ENCODE measurements around the gene ICOS. TPM values are rescaled to one million over a fixed set of nuclear protein-coding genes. Genes with fewer than 3 reads are reported as not detected.
A peak's percentile ranks its signal among the peaks of the same experiment; 100 is the strongest.

Gene ICOS
- total and polyA plus RNA-seq, 4 donors = 0.49 to 3.1 (median 0.76) TPM

GRCh38 chr2:203905656-203906055 is 30.9 kb upstream of the ICOS start:
- Histone ChIP-seq H3K9me3 (ENCODE audit: control insufficient read depth in 4 of 4, insufficient read depth in 3 of 4, low read length in 3 of 4) (peaks cover 0 to 9% (median 4%) of the 10 kb centered on the region in 4 donors), H3K4me3 (no peak overlapping the region), H3K9ac (ENCODE audit: insufficient read depth in 1 of 2, low read length in 2 of 2) (no peak overlapping the region), H3K36me3 (ENCODE audit: control insufficient read depth in 4 of 4, insufficient read depth in 4 of 4, low read length in 4 of 4) (no peaks in the 10 kb centered on the region), H3K4me1 (ENCODE audit: control insufficient read depth in 5 of 5, insufficient read depth in 5 of 5, low read length in 5 of 5) (peaks cover 0 to 13% (median 6%) of the 10 kb centered on the region in 5 donors), H3K27me3 (ENCODE audit: control insufficient read depth in 3 of 3, insufficient read depth in 3 of 3, low read length in 2 of 3) (no peaks in the 10 kb centered on the region), H3K27ac (ENCODE audit: low read depth in 1 of 2, low read length in 1 of 2) (no peak overlapping the region)
- TF ChIP-seq CTCF (IDR thresholded peaks at IDR 0.05; ENCODE audit: control extremely low read depth, extremely low read depth) = no peak
- DNase-seq (peak in 2 of 3 donors; percentile 34 to 37), ATAC-seq (ENCODE audit: insufficient read depth, low FRiP score) (no peak)

- no peaks in the 10 kb centered on the region for H3K36me3 ChIP-seq (ENCODE audit: control insufficient read depth in 4 of 4, insufficient read depth in 4 of 4, low read length in 4 of 4)
- H3K27me3 ChIP-seq (ENCODE audit: control insufficient read depth in 3 of 3, insufficient read depth in 3 of 3, low read length in 2 of 3) = no peaks in the 10 kb centered on the region
- peak overlapping the region in 1 of 2 donors; percentile 59 for H3K27ac ChIP-seq (ENCODE audit: low read depth in 1 of 2, low read length in 1 of 2)
- no peak for DNase-seq
- H3K9ac ChIP-seq (ENCODE audit: insufficient read depth in 1 of 2, low read length in 2 of 2) = no peak overlapping the region
- peaks cover 0 to 13% (median 6%) of the 10 kb centered on the region in 5 donors for H3K4me1 ChIP-seq (ENCODE audit: control insufficient read depth in 5 of 5, insufficient read depth in 5 of 5, low read length in 5 of 5)
- TF ChIP-seq CTCF (IDR thresholded peaks at IDR 0.05; ENCODE audit: control extremely low read depth, extremely low read depth) = no peak
- no peak overlapping the region for H3K4me3 ChIP-seq
- ATAC-seq (ENCODE audit: insufficient read depth, low FRiP score) = no peak
- H3K9me3 ChIP-seq (ENCODE audit: control insufficient read depth in 4 of 4, insufficient read depth in 3 of 4, low read length in 3 of 4) = peaks cover 0 to under 1% (median 0%) of the 10 kb centered on the region in 4 donors
- 67 to 80% methylated on average over 6 of the region's 6 CpGs for WGBS, 2 donors
Observed at GRCh38 chr2:203908066-203908796, 28.3 kb upstream of the ICOS start.

- no peak for ATAC-seq (ENCODE audit: insufficient read depth, low FRiP score)
- H3K9ac ChIP-seq (ENCODE audit: insufficient read depth in 1 of 2, low read length in 2 of 2) = peak overlapping the region in 1 of 2 donors; percentile 79
- TF ChIP-seq CTCF (IDR thresholded peaks at IDR 0.05; ENCODE audit: control extremely low read depth, extremely low read depth) = no peak
Observed at GRCh38 chr2:203908797-203909185, 27.8 kb upstream of the ICOS start.

More at GRCh38 chr2:203908797-203909185, 27.8 kb upstream of the ICOS start:
- Histone ChIP-seq H3K9me3 (ENCODE audit: control insufficient read depth in 4 of 4, insufficient read depth in 3 of 4, low read length in 3 of 4) (no peaks in the 10 kb centered on the region), H3K4me1 (ENCODE audit: control insufficient read depth in 5 of 5, insufficient read depth in 5 of 5, low read length in 5 of 5) (peaks cover 0 to 13% (median 6%) of the 10 kb centered on the region in 5 donors), H3K27me3 (ENCODE audit: control insufficient read depth in 3 of 3, insufficient read depth in 3 of 3, low read length in 2 of 3) (no peaks in the 10 kb centered on the region), H3K36me3 (ENCODE audit: control insufficient read depth in 4 of 4, insufficient read depth in 4 of 4, low read length in 4 of 4) (no peaks in the 10 kb centered on the region), H3K4me3 (no peak overlapping the region), H3K27ac (ENCODE audit: low read depth in 1 of 2, low read length in 1 of 2) (peak overlapping the region in 1 of 2 donors; percentile 17)
- no peak for DNase-seq
- 45 to 53% methylated on average over 3 of the region's 3 CpGs for WGBS, 2 donors
